PC-3 (cell line): ENCODE results near the gene POU2AF3.

Experiments
- CTCF ChIP-seq: fragments of 300-600 bp; sonication (generic); conservative IDR thresholded peaks from 2 replicates; pipeline ENCODE4 v1.5.1; 2017; ENCODE audit warnings: antibody characterized with exemption, low read depth, mild to moderate bottlenecking, low read length
- EZH2 ChIP-seq: fragments of 300-600 bp; sonication (generic); IDR thresholded peaks from one replicate; pipeline ENCODE4 v1.6.1; 2017; ENCODE audit warnings: antibody characterized with exemption, mild to moderate bottlenecking, low read length; ENCODE audit not compliant: unreplicated experiment
- EZH2phosphoT487 ChIP-seq: fragments of 300-600 bp; sonication (generic); IDR thresholded peaks from 2 replicates; pipeline ENCODE4 v1.6.1; 2018; ENCODE audit warnings: mild to moderate bottlenecking, antibody characterized with exemption, low read length, borderline replicate concordance

GRCh38 chr11:111344032-111344431, 45.7 kb downstream of the POU2AF3 start:
- no peak for TF ChIP-seq CTCF
- TF ChIP-seq EZH2: no peak
- TF ChIP-seq EZH2phosphoT487: no peak
